Neural cell (in vitro differentiated cells): Measurements from ENCODE around the gene FBXO7.

Experiments
- EP300 ChIP-seq: fragments of 450-650 bp; conservative IDR thresholded peaks from 2 replicates; pipeline ENCODE4 v1.6.1; 2014; ENCODE audit warnings: antibody characterized with exemption, mild to moderate bottlenecking, moderate library complexity; ENCODE audit not compliant: poor library complexity, severe bottlenecking
- EZH2 ChIP-seq: fragments of 200-600, 300-800 bp; shearing (Covaris generic), sonication (generic); IDR thresholded peaks from 2 replicates; pipeline ENCODE4 v1.6.1; 2014; ENCODE audit warnings: antibody characterized with exemption, low read length, borderline replicate concordance, mild to moderate bottlenecking; ENCODE audit not compliant: insufficient read depth, poor library complexity, severe bottlenecking
- MXI1 ChIP-seq: fragments of 450-650 bp; conservative IDR thresholded peaks from 2 replicates; pipeline ENCODE4 v1.6.1; 2014; ENCODE audit warnings: antibody characterized with exemption, mild to moderate bottlenecking; ENCODE audit not compliant: poor library complexity, severe bottlenecking
- POLR2AphosphoS5 ChIP-seq: IDR thresholded peaks from 2 replicates; pipeline ENCODE4 v1.6.1; 2012
- TAF1 ChIP-seq: IDR thresholded peaks from 2 replicates; pipeline ENCODE4 v1.6.1; 2012; ENCODE audit warnings: low read depth
- TF ChIP-seq, protein P1 (sequence below): fragments of 450-650 bp; IDR thresholded peaks from 2 replicates; pipeline ENCODE4 v1.5.1; 2014; ENCODE audit warnings: antibody characterized with exemption, mild to moderate bottlenecking, moderate library complexity; ENCODE audit not compliant: poor library complexity, severe bottlenecking

DNA sequence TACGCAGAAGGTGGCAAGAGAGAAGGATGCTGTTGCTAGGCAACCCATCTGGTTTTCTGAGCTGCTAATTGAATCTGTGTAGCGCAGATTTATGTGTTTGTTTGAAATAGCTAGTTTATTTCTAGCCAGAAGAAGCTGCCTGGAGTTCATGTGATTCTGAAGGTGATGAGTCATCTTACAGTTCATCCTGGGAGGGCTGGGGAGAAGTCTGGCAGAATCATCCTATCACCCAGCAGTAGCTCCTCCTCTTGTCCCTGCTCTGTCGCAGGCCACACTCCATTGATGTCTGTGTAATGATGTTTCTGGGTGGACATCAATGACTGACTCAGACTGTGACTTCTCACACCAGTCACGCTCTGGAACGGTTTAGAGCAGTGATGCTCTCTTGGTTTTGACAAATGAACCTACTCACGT is 4.8 kb upstream of the FBXO7 start:
- TF ChIP-seq, protein P1, sequence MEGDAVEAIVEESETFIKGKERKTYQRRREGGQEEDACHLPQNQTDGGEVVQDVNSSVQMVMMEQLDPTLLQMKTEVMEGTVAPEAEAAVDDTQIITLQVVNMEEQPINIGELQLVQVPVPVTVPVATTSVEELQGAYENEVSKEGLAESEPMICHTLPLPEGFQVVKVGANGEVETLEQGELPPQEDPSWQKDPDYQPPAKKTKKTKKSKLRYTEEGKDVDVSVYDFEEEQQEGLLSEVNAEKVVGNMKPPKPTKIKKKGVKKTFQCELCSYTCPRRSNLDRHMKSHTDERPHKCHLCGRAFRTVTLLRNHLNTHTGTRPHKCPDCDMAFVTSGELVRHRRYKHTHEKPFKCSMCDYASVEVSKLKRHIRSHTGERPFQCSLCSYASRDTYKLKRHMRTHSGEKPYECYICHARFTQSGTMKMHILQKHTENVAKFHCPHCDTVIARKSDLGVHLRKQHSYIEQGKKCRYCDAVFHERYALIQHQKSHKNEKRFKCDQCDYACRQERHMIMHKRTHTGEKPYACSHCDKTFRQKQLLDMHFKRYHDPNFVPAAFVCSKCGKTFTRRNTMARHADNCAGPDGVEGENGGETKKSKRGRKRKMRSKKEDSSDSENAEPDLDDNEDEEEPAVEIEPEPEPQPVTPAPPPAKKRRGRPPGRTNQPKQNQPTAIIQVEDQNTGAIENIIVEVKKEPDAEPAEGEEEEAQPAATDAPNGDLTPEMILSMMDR, result no peak
- TF ChIP-seq EZH2 (no peak), EP300 (no peak), POLR2AphosphoS5 (no peak), MXI1 (no peak), TAF1 (no peak)
